OCI-LY1 (cell line): ENCODE results near the gene ARMC9.

Experiments
- H2AFZ ChIP-seq: fragments of 200-600 bp; sonication (generic), shearing (Covaris generic); 2 replicates; pipeline ENCODE4 v1.6.0; 2014; ENCODE audit warnings: antibody characterized with exemption, mild to moderate bottlenecking, low read length
- H3F3A ChIP-seq: fragments of 200-600 bp; sonication (generic), shearing (Covaris generic); 2 replicates; pipeline ENCODE4 v1.6.0; 2014; ENCODE audit warnings: mild to moderate bottlenecking, antibody characterized with exemption, low read length, moderate library complexity; ENCODE audit not compliant: insufficient read depth
- H3K27ac ChIP-seq: fragments of 200-600 bp; sonication (generic); 2 replicates; pipeline ENCODE4 v1.5.1; 2014; ENCODE audit warnings: low read length, mixed run types, mild to moderate bottlenecking, low read depth; ENCODE audit not compliant: poor library complexity, severe bottlenecking
- H3K27me3 ChIP-seq: fragments of 200-600 bp; sonication (generic); 2 replicates; pipeline ENCODE4 v1.6.0; 2014; ENCODE audit warnings: antibody characterized with exemption, mild to moderate bottlenecking, low read length, moderate library complexity; ENCODE audit not compliant: insufficient read depth
- H3K36me3 ChIP-seq: fragments of 200-600 bp; sonication (generic); 2 replicates; pipeline ENCODE4 v1.6.1; 2014; ENCODE audit warnings: mild to moderate bottlenecking, antibody characterized with exemption, low read length, moderate library complexity, mixed read lengths; ENCODE audit not compliant: insufficient read depth
- H3K4me1 ChIP-seq: fragments of 200-600 bp; sonication (generic); 2 replicates; pipeline ENCODE4 v1.5.1; 2014; ENCODE audit warnings: mild to moderate bottlenecking, low read length, moderate library complexity; ENCODE audit not compliant: insufficient read depth, severe bottlenecking
- H3K4me2 ChIP-seq: fragments of 200-600 bp; sonication (generic), shearing (Covaris generic); 2 replicates; pipeline ENCODE4 v1.6.1; 2014; ENCODE audit warnings: low read length
- H3K4me3 ChIP-seq: fragments of 200-600 bp; sonication (generic); 2 replicates; pipeline ENCODE4 v1.5.1; 2014; ENCODE audit warnings: low read length, low read depth, mild to moderate bottlenecking, mixed read lengths; ENCODE audit not compliant: poor library complexity, severe bottlenecking
- H3K79me2 ChIP-seq: fragments of 200-600 bp; shearing (Covaris generic); 2 replicates; pipeline ENCODE4 v1.6.1; 2016; ENCODE audit warnings: mixed run types, low read length, mixed read lengths; ENCODE audit not compliant: insufficient read depth
- H3K9ac ChIP-seq: fragments of 200-600 bp; sonication (generic), shearing (Covaris generic); 2 replicates; pipeline ENCODE4 v1.6.1; 2014; ENCODE audit warnings: mild to moderate bottlenecking, low read length, mixed read lengths
- H3K9me2 ChIP-seq: fragments of 200-600 bp; sonication (generic), shearing (Covaris generic); 2 replicates; pipeline ENCODE4 v1.6.1; 2014; ENCODE audit warnings: low read depth, mild to moderate bottlenecking, low read length, mixed read lengths
- H3K9me3 ChIP-seq: fragments of 200-600 bp; shearing (Covaris generic); 2 replicates; pipeline ENCODE4 v1.6.1; 2014; ENCODE audit warnings: low read length, mixed read lengths
- H4K20me1 ChIP-seq: fragments of 200-600 bp; sonication (generic), shearing (Covaris generic); 2 replicates; pipeline ENCODE4 v1.6.0; 2016; ENCODE audit warnings: mild to moderate bottlenecking, low read length; ENCODE audit not compliant: insufficient read depth
- CTCF ChIP-seq: fragments of 200-600 bp; sonication (generic), shearing (Covaris generic); IDR thresholded peaks from 2 replicates; pipeline ENCODE4 v1.5.1; 2017; ENCODE audit warnings: mild to moderate bottlenecking, antibody characterized with exemption, low read length, moderate library complexity, mixed read lengths
- EZH2 ChIP-seq: fragments of 200-600 bp; sonication (generic), shearing (Covaris generic); IDR thresholded peaks from 2 replicates; pipeline ENCODE4 v1.8.0; 2017; ENCODE audit warnings: borderline replicate concordance, mixed run types, mild to moderate bottlenecking, antibody characterized with exemption, low read length, moderate library complexity, mixed read lengths

Gene ARMC9

GRCh38 chr2:231160701-231161100 is 37.7 kb upstream of the ARMC9 start:
- Histone ChIP-seq H3K4me2 (no peak overlapping the region), H3K9me3 (no peaks in the 10 kb centered on the region), H2AFZ (no peak overlapping the region), H3K36me3 (peaks cover 62% of the 10 kb centered on the region), H3K9me2 (no peaks in the 10 kb centered on the region), H3K79me2 (no peaks in the 10 kb centered on the region), H3K27me3 (no peaks in the 10 kb centered on the region), H3F3A (no peaks in the 10 kb centered on the region), H3K27ac (no peak overlapping the region), H4K20me1 (no peaks in the 10 kb centered on the region), H3K9ac (no peak overlapping the region), H3K4me3 (no peak overlapping the region), H3K4me1 (no peaks in the 10 kb centered on the region)
- TF ChIP-seq EZH2 (no peak), CTCF (no peak)

GRCh38 chr2:231161252-231161839 is 37.1 kb upstream of the ARMC9 start:
- H3K36me3 ChIP-seq = peaks cover 68% of the 10 kb centered on the region
- H3K79me2 ChIP-seq = no peaks in the 10 kb centered on the region
- no peaks in the 10 kb centered on the region for H4K20me1 ChIP-seq
- H3K9ac ChIP-seq = no peak overlapping the region
- no peak overlapping the region for H3K4me2 ChIP-seq
- no peak overlapping the region for H3K4me3 ChIP-seq
- no peaks in the 10 kb centered on the region for H3K9me2 ChIP-seq
- TF ChIP-seq EZH2 (no peak), CTCF (no peak)
- no peaks in the 10 kb centered on the region for H3F3A ChIP-seq
- H3K9me3 ChIP-seq = no peaks in the 10 kb centered on the region
- no peaks in the 10 kb centered on the region for H3K4me1 ChIP-seq
- H3K27me3 ChIP-seq = no peaks in the 10 kb centered on the region
- H3K27ac ChIP-seq = no peak overlapping the region
- no peak overlapping the region for H2AFZ ChIP-seq

- no peak overlapping the region for H3K27ac ChIP-seq
- H3K79me2 ChIP-seq = no peaks in the 10 kb centered on the region
- H4K20me1 ChIP-seq = no peaks in the 10 kb centered on the region
- H3K27me3 ChIP-seq = no peaks in the 10 kb centered on the region
- H2AFZ ChIP-seq = no peak overlapping the region
- H3K9me3 ChIP-seq = no peaks in the 10 kb centered on the region
- no peaks in the 10 kb centered on the region for H3K9me2 ChIP-seq
- no peak overlapping the region for H3K4me2 ChIP-seq
- H3K9ac ChIP-seq = no peak overlapping the region
- TF ChIP-seq CTCF (no peak), EZH2 (no peak)
- peaks cover 74% of the 10 kb centered on the region for H3K36me3 ChIP-seq
- no peak overlapping the region for H3K4me3 ChIP-seq
- no peaks in the 10 kb centered on the region for H3K4me1 ChIP-seq
- no peaks in the 10 kb centered on the region for H3F3A ChIP-seq
Observed at GRCh38 chr2:231161877-231162329, 36.5 kb upstream of the ARMC9 start.
